PC-3 (cell line): ENCODE data around the gene BRD3. TPM values are rescaled to one million over a fixed set of nuclear protein-coding genes. Genes with fewer than 3 reads are reported as not detected.

Source experiments
- ATAC-seq: fragments of 200-7000 bp; cut with Tn5 transposase; 2 replicates; pipeline ENCODE4 v1.9.1; 2020; ENCODE audit warnings: mild to moderate bottlenecking, moderate library complexity
- BruUV-seq: library from RNA; stranded (reverse); fragments of 400-500 nt; replicated peaks from 2 replicates; lab custom pipeline; 2021; lab: Mats Ljungman, UMichigan
- CTCF ChIA-PET: fragments of 300-600 bp; sonication (Branson Sonifier 250); formaldehyde crosslinking; loops from one replicate; lab custom pipeline; 2022; ENCODE audit warnings: antibody characterized with exemption; lab: Charles Lee
- POLR2A ChIA-PET: fragments of 300-600 bp; sonication (Branson Sonifier 250); formaldehyde crosslinking; loops from one replicate; lab custom pipeline; 2022; ENCODE audit warnings: antibody characterized with exemption; ENCODE audit not compliant: unreplicated experiment; lab: Charles Lee
- DNase-seq: peaks from one replicate; pipeline ENCODE4 v3.0.0-alpha.2; 2015
- H2AFZ ChIP-seq: fragments of 300-600 bp; sonication (generic); 2 replicates; pipeline ENCODE4 v1.6.0; 2016; ENCODE audit warnings: antibody characterized with exemption, low read length
- H3F3A ChIP-seq: fragments of 300-600 bp; sonication (generic); one replicate; pipeline ENCODE4 v1.6.0; 2017; ENCODE audit warnings: antibody characterized with exemption, low read length, control low read depth, mild to moderate bottlenecking; ENCODE audit not compliant: unreplicated experiment
- H3K27ac ChIP-seq: fragments of 300-600 bp; sonication (generic); 2 replicates; pipeline ENCODE4 v1.5.1; 2016; ENCODE audit warnings: mild to moderate bottlenecking, low read length
- H3K27me3 ChIP-seq: fragments of 300-600 bp; sonication (generic); 2 replicates; pipeline ENCODE4 v1.6.1; 2016; ENCODE audit warnings: low read length, mixed read lengths
- H3K36me3 ChIP-seq: fragments of 300-600 bp; sonication (generic); 2 replicates; pipeline ENCODE4 v1.6.1; 2016; ENCODE audit warnings: low read depth, mixed run types, low read length, mixed read lengths
- H3K4me1 ChIP-seq: fragments of 300-600 bp; sonication (generic); 2 replicates; pipeline ENCODE4 v1.5.1; 2016; ENCODE audit warnings: low read length; ENCODE audit not compliant: insufficient read depth
- H3K4me2 ChIP-seq: fragments of 300-600 bp; sonication (generic); 2 replicates; pipeline ENCODE4 v1.6.0; 2016; ENCODE audit warnings: low read length
- H3K4me3 ChIP-seq: fragments of 300-600 bp; sonication (generic); 2 replicates; pipeline ENCODE4 v1.5.1; 2016; ENCODE audit warnings: mild to moderate bottlenecking, low read length, mixed read lengths
- H3K79me2 ChIP-seq: fragments of 300-600 bp; sonication (generic); 2 replicates; pipeline ENCODE4 v1.6.1; 2017; ENCODE audit warnings: low read length, mixed read lengths
- H3K9ac ChIP-seq: fragments of 300-600 bp; sonication (generic); 2 replicates; pipeline ENCODE4 v1.6.0; 2016; ENCODE audit warnings: mild to moderate bottlenecking, low read length
- H3K9me2 ChIP-seq: fragments of 300-600 bp; sonication (generic); replicated peaks from 2 replicates; pipeline ENCODE4 v1.6.1; 2016; ENCODE audit warnings: mixed run types, low read length, mixed read lengths
- H3K9me3 ChIP-seq: fragments of 300-600 bp; sonication (generic); 2 replicates; pipeline ENCODE4 v1.6.1; 2016; ENCODE audit warnings: low read length, mixed read lengths
- H4K20me1 ChIP-seq: fragments of 300-600 bp; sonication (generic); 2 replicates; pipeline ENCODE4 v1.6.1; 2016; ENCODE audit warnings: low read length, mixed read lengths
- CTCF ChIP-seq: fragments of 300-600 bp; sonication (generic); conservative IDR thresholded peaks from 2 replicates; pipeline ENCODE4 v1.5.1; 2017; ENCODE audit warnings: antibody characterized with exemption, low read depth, mild to moderate bottlenecking, low read length
- EZH2 ChIP-seq: fragments of 300-600 bp; sonication (generic); IDR thresholded peaks from one replicate; pipeline ENCODE4 v1.6.1; 2017; ENCODE audit warnings: antibody characterized with exemption, mild to moderate bottlenecking, low read length; ENCODE audit not compliant: unreplicated experiment
- EZH2phosphoT487 ChIP-seq: fragments of 300-600 bp; sonication (generic); IDR thresholded peaks from 2 replicates; pipeline ENCODE4 v1.6.1; 2018; ENCODE audit warnings: mild to moderate bottlenecking, antibody characterized with exemption, low read length, borderline replicate concordance
- intact Hi-C: fragments of 100-400 bp; cut with micrococcal nuclease; formaldehyde crosslinking; loops from 2 replicates; pipeline ENCODE4 v1.9.0; 2023
- total RNA-seq: library from RNA; depleted of rRNA; stranded (reverse); fragments of >200 nt; gene quantifications from 2 replicates; pipeline ENCODE4 v1.2.3, GENCODE V29; 2014

Gene BRD3
- total RNA-seq, 1 experiment from 2014 or later = 5.5 TPM

- H4K20me1 ChIP-seq = no peaks in the 10 kb centered on the region
- ATAC-seq = no peak
- no TSS peak for BruUV-seq
Observed at GRCh38 chr9:134066526-134066912, 1.3 kb downstream of the BRD3 start.

GRCh38 chr9:134065612-134066419 lies 2.0 kb downstream of the BRD3 start:
- H3K9me2 ChIP-seq = no peaks in the 10 kb centered on the region
- H2AFZ ChIP-seq = peak overlapping the region; percentile 53; the same call in 1 of the 2 replicates

More at GRCh38 chr9:134066526-134066912, 1.3 kb downstream of the BRD3 start:
- Histone ChIP-seq H3K4me3 (peak overlapping the region; percentile 89), H3K4me1 (peaks cover 9% of the 10 kb centered on the region; the same call in 1 of the 2 replicates), H3K27ac (peak overlapping the region; percentile 46), H3K4me2 (peak overlapping the region; percentile 99), H3K79me2 (peaks cover 52% of the 10 kb centered on the region), H3F3A (no peaks in the 10 kb centered on the region), H3K9me3 (no peaks in the 10 kb centered on the region), H3K27me3 (no peaks in the 10 kb centered on the region; the same call in 1 of the 2 replicates), H3K9me2 (no peaks in the 10 kb centered on the region), H3K36me3 (no peaks in the 10 kb centered on the region), H3K9ac (peak overlapping the region; percentile 83), H2AFZ (peak overlapping the region; percentile 53; the same call in 1 of the 2 replicates)
- intact Hi-C loops = loop anchor here (5.0 kb wide), 1 partner anchor 71 kb away; the partner anchor contains the start of gene WDR5
- DNase-seq = no peak
- ChIA-PET POLR2A (no interaction called here), CTCF (no interaction called here)
- TF ChIP-seq EZH2phosphoT487 = no peak
- TF ChIP-seq EZH2 = no peak
- TF ChIP-seq CTCF = no peak

More at GRCh38 chr9:134065612-134066419, 2.0 kb downstream of the BRD3 start:
- peak overlapping the region; percentile 99 for H3K4me2 ChIP-seq
- H3K79me2 ChIP-seq = peaks cover 59% of the 10 kb centered on the region
- no peaks in the 10 kb centered on the region for H3F3A ChIP-seq
- peaks cover 9% of the 10 kb centered on the region; the same call in 1 of the 2 replicates for H3K4me1 ChIP-seq
- TF ChIP-seq EZH2 = no peak
- TF ChIP-seq EZH2phosphoT487 = no peak
- TF ChIP-seq CTCF = no peak
- ATAC-seq (peak; percentile 23), DNase-seq (peak; percentile 34)
- H4K20me1 ChIP-seq = no peaks in the 10 kb centered on the region
- BruUV-seq = TSS peak; percentile 59
- ChIA-PET POLR2A (interaction anchor here (0.7 kb wide), 1 partner anchor 281 kb away, joined by 4 read pairs; no protein-coding TSS in a partner anchor), CTCF (interaction anchor here (0.7 kb wide), 1 partner anchor 1451 kb away, joined by 3 read pairs; no protein-coding TSS in a partner anchor)
- H3K36me3 ChIP-seq = no peaks in the 10 kb centered on the region
- H3K9me3 ChIP-seq = no peaks in the 10 kb centered on the region
- intact Hi-C loops = loop anchor here (5.0 kb wide), 1 partner anchor 71 kb away; the partner anchor contains the start of gene WDR5
- H3K27me3 ChIP-seq = no peaks in the 10 kb centered on the region; the same call in 1 of the 2 replicates
- peak overlapping the region; percentile 83 for H3K9ac ChIP-seq
- H3K27ac ChIP-seq = peak overlapping the region; percentile 46
- peak overlapping the region; percentile 89 for H3K4me3 ChIP-seq
